ENCODE measurements around the gene NAV2.

The NAV2 gene

GRCh38 chr11:19785265-19785664 is 72.6 kb downstream of the NAV2 start:
- DNase-seq, result no peak

GRCh38 chr11:19786644-19787043 is 74.0 kb downstream of the NAV2 start:
- DNase-seq, result no peak

GRCh38 chr11:19788435-19788834 is 75.8 kb downstream of the NAV2 start:
- DNase-seq, result no peak

GRCh38 chr11:19789245-19789644 is 76.6 kb downstream of the NAV2 start:
- no peak for DNase-seq

GRCh38 chr11:19789835-19790710 is 77.4 kb downstream of the NAV2 start:
- no peak for DNase-seq

GRCh38 chr11:19790831-19791552 is 78.4 kb downstream of the NAV2 start:
- no peak for DNase-seq

- DNase-seq, result no peak
These were observed 79.9 kb downstream of the NAV2 start for GRCh38 chr11:19792510-19792909.

- DNase-seq, result no peak
These were observed 80.7 kb downstream of the NAV2 start for GRCh38 chr11:19793326-19793725.

GRCh38 chr11:19794161-19794560 is 81.5 kb downstream of the NAV2 start:
- no peak for DNase-seq

- no peak for DNase-seq
These were observed 82.4 kb downstream of the NAV2 start for GRCh38 chr11:19795082-19795481.

GRCh38 chr11:19800162-19800561 is 87.5 kb downstream of the NAV2 start:
- no peak for DNase-seq

- DNase-seq, result no peak
These were observed 88.3 kb downstream of the NAV2 start for GRCh38 chr11:19800714-19801519.

GRCh38 chr11:19802773-19803293 is 90.2 kb downstream of the NAV2 start:
- DNase-seq, result no peak

GRCh38 chr11:19803506-19803998 is 90.9 kb downstream of the NAV2 start:
- no peak for DNase-seq

- DNase-seq, result no peak
These were observed 92.7 kb downstream of the NAV2 start for GRCh38 chr11:19805376-19805775.

- no peak for DNase-seq
These were observed 93.2 kb downstream of the NAV2 start for GRCh38 chr11:19805827-19806226.

GRCh38 chr11:19806251-19806650 is 93.6 kb downstream of the NAV2 start:
- DNase-seq, result no peak

- no peak for DNase-seq
These were observed 95.7 kb downstream of the NAV2 start for GRCh38 chr11:19808076-19808911.

- DNase-seq, result no peak
These were observed 98.2 kb downstream of the NAV2 start for GRCh38 chr11:19810852-19811251.

- no peak for DNase-seq
These were observed 98.7 kb downstream of the NAV2 start for GRCh38 chr11:19811380-19811779.

- DNase-seq, result no peak
These were observed 99.5 kb downstream of the NAV2 start for GRCh38 chr11:19812096-19812495.

GRCh38 chr11:19812710-19813109 is 100.1 kb downstream of the NAV2 start:
- no peak for DNase-seq

All from CD4-positive, alpha-beta T cell treated with Interleukin-17A for 1 hour (primary cell).